GM18870 (cell line): ENCODE data around the gene XIST.
"Not testable (repeated sequence)": the region's sequence is repeated elsewhere in the genome, so short reads cannot be mapped to it uniquely, and the experiment has no call there.

Source experiments
- ATAC-seq: cut with Tn5 transposase; IDR thresholded peaks from one replicate; pipeline ENCODE4 v1.9.1; 2021; ENCODE audit warnings: moderate library complexity; ENCODE audit not compliant: unreplicated experiment

The XIST gene

DNA sequence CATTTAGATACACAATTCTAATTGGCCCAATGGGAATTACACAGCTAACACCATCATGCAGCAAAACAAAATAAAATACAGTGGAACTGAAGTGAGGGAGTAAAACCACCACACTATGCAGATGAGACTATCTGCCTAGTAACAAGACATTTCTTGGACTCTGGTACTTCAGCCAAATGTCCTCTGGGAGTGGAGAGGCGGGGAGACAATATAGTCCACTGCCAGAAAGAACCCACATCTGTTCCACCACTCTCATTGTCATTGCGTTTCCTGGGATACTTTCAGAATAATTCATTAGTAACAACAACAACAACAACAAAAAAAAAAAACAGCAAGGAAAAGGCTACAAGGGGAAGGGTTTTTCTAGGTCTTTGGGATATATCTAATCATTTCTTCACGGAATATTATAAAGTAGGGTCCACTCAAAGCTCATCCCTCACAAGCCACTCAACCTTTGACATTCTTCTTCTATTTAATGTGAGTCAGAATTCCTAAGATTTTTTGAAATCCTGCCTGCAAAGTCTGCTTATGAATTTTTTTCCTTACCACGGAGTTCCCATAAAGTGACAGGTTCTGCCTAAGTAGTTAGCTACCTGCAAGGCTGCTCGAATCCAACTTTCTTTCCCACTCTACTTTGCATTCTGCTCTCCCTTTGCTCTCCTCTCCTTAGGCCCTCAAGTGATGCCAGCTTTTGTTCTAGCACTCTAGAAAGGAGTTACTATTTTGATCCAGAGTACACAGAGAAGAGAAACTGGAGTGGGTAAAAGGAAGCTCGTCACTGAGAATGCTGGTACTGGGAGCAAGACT is 34.9 kb downstream of the XIST start:
- ATAC-seq, result no peak

DNA sequence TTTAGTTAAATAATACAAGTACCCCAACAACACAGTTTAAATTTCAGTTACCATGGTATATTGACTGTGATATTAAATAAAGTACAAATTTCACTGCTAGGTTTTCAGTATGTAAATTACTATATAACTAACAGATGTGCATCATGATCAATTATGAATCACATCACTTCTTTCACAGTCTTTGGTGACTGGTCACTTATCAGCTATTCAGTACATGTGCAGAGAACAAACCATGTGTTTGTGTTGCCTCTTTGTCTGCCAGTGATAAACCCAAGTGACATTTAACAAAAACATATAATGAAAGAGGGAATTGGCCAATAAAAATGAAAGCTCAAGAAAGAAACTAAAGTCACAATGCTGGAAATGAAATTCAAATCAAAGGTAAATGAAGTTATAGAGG is 40.3 kb downstream of the XIST start:
- ATAC-seq, result no peak

DNA sequence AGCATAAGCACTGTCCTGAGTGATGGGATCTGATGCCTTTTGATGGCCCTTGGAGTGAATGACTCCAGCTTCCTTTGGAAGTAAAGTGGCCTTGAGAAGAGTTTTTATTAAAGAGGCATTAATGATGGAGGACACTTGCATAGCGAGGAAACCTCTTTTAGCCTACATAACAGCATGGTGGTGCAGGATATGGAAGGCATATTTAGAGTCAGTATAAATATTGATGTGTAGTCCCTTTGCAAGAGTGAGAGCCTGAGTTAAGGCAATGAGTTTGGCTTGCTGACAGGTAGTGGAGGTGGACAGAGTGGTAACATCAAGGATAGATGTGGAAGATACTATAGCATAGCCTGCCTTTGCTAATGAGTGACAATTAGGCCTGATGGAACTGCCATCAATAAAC is 48.4 kb downstream of the XIST start:
- not testable (repeated sequence) for ATAC-seq

DNA sequence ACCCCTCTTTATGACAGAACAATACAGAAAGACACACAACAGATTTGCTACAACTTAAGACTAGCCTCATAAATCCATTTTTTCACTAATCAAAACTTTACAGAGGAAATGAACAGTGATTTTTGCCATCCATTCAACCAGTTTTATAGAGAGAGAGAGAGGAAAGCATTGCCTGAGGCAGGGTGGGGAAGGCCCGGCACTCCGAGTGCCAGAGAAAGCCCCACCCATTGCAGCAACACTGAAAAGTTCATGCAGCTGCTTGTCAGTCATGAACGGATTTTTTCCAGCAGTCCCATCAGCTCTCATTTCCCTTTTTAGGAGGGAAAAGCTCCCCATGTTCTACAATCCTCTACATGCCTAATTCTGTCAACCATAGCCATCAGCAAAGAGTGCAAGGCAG is 52.6 kb downstream of the XIST start:
- no peak for ATAC-seq

DNA sequence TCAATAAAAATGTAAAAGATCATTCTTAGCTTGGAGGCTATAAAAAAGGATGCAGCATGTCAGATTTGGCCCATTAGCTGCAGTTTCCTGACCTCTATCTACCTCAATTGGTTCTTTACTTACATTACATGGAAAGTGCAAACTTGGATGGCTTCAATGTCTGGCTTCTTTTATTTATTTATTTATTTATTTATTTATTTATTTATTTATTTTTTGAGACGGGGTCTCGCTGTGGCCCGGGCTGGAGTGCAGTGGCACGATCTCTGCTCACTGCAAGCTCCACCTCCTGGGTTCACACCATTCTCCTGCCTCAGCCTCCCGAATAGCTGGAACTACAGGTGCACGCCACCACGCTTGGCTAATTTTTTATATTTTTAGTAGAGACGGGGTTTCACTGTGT is 60.0 kb downstream of the XIST start:
- ATAC-seq, result not testable (repeated sequence)

DNA sequence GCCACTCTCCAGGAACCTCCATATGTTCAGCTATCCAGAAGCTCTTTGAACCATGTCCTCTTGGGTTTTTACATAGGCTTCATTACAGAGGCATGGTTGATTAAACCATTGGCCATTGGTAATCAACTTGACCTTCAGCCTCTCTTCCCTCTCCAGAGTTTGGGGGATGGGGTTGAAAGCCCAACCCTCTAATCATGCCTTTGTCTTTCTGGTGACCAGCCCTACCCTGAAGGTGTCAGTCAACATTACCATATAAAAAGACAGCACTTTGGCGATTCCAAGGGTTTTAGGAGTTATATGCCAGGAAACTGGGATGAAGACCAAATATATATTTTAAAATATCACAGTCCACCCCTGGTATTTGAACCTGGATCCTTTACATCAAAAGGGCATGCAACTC is 67.0 kb downstream of the XIST start:
- ATAC-seq, result no peak
